GM19025 (cell line): ENCODE results near the gene NR1H3.
"Not testable (repeated sequence)": the region's sequence is repeated elsewhere in the genome, so short reads cannot be mapped to it uniquely, and the experiment has no call there.

Experiments used
- ATAC-seq: cut with Tn5 transposase; IDR thresholded peaks from one replicate; pipeline ENCODE4 v1.9.1; 2021; ENCODE audit warnings: mild to moderate bottlenecking, low read depth, moderate library complexity; ENCODE audit not compliant: unreplicated experiment

NR1H3 gene

DNA sequence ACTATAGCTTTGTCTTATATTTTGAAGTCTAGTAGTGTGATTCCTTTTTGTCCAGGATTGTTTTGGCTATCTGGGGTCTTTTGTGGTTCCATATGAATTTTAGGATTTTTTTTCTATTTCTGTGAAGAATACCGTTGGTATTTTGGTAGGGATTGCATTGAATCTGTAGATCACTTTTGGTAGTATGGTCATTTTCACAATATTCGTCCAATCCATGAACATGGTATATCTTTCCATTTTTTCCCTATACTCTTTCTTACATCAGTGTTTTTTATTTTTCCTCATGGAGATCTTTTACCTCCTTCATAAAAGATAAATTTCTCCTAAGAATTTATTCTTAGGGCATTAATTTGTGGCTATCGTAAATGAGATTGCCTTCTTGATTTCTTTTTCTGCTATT, 41.3 kb downstream of the NR1H3 start:
- no peak for ATAC-seq

DNA sequence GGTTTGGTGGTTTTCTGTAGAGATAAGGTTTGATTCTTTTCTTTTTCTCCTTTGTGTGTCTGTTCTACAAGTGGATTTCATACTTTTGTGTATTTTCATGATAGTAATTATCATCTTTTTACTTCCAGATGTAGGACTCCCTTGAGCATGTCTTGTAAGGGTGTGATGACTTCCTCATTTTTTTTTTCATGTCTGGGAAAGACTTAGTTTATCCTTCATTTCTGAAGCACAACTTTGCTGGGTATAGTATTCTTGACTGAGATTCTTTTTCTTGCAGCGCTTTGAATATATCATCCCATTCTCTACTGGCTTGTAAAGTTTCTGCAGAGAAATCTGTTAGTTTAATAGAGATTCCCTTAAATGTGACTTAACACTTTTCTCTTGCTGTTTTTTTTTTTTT, 45.1 kb downstream of the NR1H3 start:
- no peak for ATAC-seq

DNA sequence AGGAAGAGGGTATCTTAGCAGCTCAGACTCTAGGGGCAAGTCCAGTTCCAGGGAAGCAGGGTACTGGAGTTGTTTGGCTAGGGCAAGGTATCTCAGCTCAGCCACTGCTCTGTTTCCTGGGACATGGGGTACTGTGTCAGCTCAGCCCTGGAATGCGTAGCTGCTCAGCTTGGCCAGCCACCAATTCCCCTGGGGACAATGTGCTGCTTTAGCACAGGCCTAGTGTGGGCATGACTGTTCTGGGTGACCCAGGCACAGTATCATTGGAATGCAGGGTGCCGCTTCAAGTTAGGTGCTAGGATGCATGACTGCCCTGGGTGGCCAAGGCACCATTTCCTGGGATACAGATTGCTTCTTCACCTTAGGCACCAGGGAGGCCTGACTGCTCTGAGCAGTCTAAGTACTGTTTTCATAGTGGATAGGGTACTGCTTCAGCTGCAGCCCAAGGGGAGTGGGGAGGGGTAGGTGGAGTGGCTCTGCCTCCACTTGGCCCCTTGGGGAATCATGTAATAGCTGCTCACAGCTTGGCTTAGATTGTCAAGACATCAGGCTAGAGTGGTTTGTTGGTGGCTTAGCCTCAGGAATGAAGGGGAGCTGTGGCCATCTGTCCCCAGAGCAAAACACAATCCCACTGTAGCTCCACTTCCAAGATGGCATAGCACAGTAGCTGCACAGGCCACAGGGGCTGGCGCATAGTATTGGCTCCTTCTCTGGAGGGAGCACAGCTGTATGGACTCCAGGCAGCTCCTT, 48.1 kb downstream of the NR1H3 start:
- no peak for ATAC-seq

DNA sequence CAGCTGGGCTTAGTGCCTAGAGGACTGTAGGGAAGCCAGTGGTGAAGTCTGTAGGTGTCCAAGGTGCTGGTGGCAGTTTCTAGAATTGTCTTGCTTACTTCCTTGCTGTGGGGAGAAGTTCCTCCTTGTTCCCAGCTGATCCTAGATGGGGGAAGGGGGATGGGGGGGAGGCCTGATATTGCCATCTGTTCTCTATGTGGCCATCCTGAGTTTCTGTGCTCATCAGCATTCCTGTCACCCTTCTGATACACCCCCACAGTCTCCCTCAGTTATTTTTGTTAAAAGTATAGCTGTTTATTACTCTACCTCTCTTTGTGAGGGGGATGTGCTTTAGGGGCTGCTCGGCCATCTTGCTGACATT, 48.7 kb downstream of the NR1H3 start:
- no peak for ATAC-seq

DNA sequence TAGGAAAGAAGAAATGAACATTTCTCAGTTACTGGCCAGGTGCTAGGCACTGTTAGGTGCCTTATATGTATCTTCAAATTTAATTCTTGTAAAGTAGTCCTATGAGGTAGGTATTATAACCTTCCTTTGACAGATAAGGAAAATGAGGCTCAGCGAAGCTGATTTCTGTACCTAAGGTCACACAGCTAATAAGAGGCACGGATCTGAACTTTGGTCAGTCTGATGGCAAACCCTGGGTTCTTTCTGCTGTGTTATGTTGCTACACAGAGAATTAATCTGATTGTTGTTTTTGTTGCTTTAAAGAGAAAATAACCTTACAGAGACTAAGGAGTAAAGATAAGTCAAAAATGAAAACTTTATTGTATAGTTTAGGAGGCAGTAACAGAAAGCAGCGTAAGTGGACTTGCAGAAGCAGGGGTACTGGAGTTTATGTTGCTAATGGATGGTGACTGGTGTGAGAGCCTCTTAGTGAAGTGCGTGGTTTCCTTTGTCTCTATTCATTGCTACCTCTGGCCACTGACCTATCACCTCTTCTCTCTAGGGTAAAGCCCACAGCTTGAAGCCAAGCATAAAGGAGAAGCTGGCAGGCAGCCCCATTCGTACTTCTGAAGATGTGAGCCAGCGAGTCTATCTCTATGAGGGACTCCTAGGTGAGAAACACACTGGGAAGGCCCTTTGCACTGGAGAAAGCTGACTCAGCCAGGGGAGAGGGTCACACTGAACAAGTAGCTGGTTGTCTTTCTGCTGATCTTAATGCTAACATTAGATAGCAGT, 50.4 kb downstream of the NR1H3 start:
- ATAC-seq = no peak

DNA sequence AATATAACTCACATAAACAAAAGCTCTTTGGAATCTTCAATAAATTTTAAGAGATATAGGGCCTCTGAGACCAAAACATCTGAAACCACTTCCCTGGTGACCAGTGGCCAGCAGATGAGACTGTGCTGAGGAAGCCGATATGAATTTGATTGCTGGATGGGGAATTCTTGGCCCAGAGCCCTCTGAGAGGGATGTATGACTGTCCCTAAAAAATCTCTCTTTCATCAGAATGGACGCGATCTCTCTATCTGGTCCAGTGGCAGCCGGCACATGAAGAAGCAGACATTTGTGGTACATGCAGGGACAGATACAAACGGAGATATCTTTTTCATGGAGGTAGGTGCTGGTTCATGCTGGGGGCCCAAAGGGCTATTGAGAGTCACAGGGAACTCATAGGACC, 57.2 kb downstream of the NR1H3 start:
- ATAC-seq = no peak

DNA sequence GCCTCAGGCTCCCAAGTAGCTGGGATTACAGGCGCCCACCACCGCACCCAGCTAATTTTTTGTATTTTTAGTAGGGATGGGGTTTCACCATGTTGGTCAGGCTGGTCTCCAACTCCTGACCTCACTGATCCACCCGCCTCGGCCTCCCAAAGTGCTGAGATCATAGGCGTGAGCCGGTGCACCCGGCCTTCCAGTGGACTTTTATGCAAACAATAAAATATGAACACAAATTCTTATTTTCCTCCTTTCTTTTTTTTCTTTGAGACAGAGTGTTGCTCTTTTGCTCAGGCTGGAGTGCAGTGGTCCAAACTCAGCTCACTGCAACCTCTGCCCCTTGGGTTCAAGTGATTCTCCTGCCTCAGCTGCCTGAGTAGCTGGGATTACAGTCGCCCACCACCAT, 58.7 kb downstream of the NR1H3 start:
- ATAC-seq = not testable (repeated sequence)

DNA sequence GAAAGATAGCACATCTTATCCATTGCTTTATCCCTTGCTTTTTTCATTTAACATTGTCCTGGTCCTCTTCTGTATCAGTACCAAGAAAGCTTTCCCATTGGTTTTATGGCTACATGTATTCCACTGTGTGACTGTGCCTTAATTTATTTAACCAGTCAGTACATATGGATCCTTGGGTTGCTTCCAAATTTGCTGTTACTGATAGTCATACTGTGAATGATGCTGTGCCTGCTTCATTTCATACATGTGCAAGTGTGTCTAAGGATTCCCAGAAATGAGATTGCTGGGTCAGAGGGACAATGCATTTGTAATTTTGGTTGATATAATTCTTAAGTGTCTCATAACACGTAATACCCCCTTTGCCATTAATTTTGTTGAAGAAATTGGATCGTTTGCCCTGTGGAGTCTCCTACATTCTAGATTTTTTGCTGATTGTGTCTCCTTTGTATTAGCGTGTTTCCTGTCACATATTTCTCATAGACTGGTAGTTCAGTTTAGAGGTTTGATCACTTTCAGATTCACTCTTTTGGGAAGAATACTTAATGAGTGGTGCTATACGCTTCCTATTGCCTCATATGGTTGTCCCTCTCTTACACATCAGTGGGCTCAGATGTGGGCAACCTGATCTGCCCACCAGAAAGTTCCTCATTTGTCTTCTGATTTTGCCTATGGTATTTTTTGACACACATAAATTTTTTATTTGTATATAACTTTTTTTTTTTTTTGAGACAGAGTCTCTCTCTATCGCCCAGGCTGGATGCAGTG, 59.5 kb downstream of the NR1H3 start:
- ATAC-seq = no peak

DNA sequence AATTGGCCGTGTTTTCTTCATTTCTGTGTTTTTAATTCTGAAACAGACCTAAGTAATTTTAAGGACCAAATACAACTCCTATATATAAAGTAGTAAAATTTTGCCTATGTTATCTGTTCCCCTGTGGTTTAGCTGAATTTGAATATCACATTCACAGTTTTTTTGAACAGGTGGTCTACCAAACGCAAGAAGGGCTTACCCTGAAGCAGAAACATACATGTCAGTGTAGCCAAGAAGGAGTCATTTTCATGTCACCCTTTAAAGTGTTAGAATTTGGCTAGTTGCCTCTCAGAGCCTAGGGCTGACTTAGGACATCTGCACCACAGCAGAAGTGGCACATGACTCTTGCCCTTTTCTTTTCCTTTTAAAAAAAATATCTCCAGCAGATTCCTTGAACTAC, 60.4 kb downstream of the NR1H3 start:
- no peak for ATAC-seq
